NK-92 (cell line): ENCODE results near the gene COA5.

ENCODE experiments used
- DNase-seq: peaks from one replicate; lab custom pipeline; 2025; ENCODE audit not compliant: unreplicated experiment; lab: John Stamatoyannopoulos, UW

COA5 gene

GRCh38 chr2:98554116-98554861, 54.0 kb downstream of the COA5 start:
- DNase-seq, result no peak

GRCh38 chr2:98552499-98553179, 55.7 kb downstream of the COA5 start:
- DNase-seq, result no peak

- no peak for DNase-seq
These were observed 57.0 kb downstream of the COA5 start for GRCh38 chr2:98551316-98551715.

GRCh38 chr2:98550165-98550564, 58.1 kb downstream of the COA5 start:
- DNase-seq, result no peak
